GM12865 (cell line): Measurements from ENCODE around the gene FILIP1L.

Experiments
- DNase-seq: peaks from one replicate; pipeline ENCODE4 v3.0.0; 2010; ENCODE audit warnings: low read depth
- H3K4me3 ChIP-seq: 2 replicates; pipeline ENCODE4 v1.5.1; 2011; ENCODE audit warnings: mild to moderate bottlenecking, low read depth, low read length, control low read depth
- CTCF ChIP-seq: IDR thresholded peaks from 2 replicates; pipeline ENCODE4 v1.5.1; 2011; ENCODE audit warnings: low read length, control low read depth, low read depth, inconsistent platforms; ENCODE audit not compliant: insufficient read depth; ENCODE audit errors: missing control alignments

FILIP1L gene

DNA sequence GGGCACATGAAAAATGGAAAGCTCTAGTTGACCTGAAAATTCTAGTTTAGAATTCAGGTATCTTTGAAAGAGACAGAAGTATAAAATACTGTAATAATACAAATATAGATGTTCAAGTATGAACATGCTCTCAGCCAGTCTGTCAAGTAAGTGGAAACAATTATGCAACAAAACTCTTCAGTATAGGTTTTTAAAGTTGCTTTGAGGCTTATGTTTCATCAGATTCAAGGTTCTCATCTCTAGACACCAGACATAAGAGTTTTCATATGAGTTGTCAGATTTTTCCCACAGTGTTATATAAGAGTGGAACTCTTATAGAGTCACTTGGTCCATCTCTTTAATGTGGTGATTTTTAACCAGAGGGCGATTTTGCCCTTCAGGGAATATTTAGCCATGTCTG is 274.7 kb downstream of the FILIP1L start:
- no peak for DNase-seq
- TF ChIP-seq CTCF = no peak
- no peak overlapping the region for H3K4me3 ChIP-seq

DNA sequence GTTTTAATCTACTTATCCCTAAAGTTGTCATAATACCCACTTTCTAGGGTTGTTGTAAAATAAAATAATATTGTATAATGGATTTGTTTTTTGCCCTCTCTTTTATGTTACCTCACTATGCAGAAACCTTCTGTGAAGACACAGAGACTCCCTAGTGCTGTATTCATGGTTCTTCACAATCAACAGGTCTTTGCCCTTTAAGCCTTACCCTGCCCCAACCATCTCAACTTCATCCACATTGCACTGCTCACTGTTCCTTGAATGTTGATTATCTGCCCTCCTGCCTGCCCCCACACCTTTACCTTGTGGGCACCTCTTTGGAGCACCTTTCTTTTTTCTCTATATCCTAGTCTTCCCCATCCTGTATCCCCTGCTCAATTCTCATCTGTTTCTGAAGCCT is 275.5 kb downstream of the FILIP1L start:
- no peak for DNase-seq
- TF ChIP-seq CTCF = no peak

DNA sequence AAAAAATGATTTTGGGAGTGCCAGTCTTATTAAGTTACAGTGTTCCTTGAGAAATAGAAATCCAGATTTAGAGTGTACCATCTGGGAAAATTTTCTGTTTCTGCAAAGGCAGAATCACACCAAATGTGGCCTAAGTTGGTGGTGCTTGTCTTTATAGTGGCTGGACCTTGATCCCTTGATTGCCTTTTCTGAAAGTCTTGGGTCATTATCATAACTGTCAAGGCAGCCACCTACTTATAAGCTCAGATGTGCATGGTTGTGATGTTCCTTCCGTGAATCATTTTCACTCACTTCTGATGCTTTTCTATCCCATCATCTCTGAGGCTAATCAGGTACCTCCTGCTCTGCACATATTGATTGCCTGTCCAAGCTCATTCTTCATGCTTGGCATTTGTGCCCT is 276.6 kb downstream of the FILIP1L start:
- TF ChIP-seq CTCF = no peak
- no peak for DNase-seq
- H3K4me3 ChIP-seq = no peak overlapping the region

More for the DNA sequence above, 275.5 kb downstream of the FILIP1L start:
- H3K4me3 ChIP-seq = no peak overlapping the region

- H3K4me3 ChIP-seq = no peak overlapping the region
- no peak for TF ChIP-seq CTCF
- no peak for DNase-seq
Observed at GRCh38 chr3:99836681-99837080, 277.6 kb downstream of the FILIP1L start.

GRCh38 chr3:99834211-99834957 is 279.9 kb downstream of the FILIP1L start:
- no peak overlapping the region for H3K4me3 ChIP-seq
- TF ChIP-seq CTCF = no peak
- DNase-seq = no peak

DNA sequence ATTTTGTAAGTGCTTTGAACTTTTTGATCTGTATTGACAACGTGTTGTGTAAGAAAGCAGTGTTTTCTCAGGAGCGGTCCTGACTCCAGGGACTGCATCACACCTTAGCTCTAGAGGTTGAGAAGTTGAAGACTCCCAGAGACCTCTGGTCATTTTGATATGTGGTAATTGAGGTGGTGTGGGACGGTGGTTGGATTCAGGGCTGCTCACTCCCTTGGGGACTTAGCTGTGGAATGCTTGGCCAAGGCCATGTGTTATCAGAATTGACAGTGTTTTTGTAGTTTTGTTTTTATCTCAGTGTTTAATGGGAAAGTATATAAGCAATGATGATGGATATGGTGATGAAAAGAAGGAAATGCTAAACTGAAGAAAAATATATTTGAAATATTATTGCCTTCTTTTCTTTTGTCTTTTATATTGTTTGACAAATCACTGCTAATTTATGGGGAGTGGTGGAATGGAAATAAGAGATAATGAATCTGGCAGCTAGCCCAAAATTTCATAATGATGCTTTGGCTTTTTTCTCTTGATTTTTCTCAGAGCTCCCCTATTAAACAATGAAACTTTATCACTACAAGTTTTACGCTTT is 280.6 kb downstream of the FILIP1L start:
- no peak for TF ChIP-seq CTCF
- DNase-seq = no peak
- H3K4me3 ChIP-seq = no peak overlapping the region
